IPS-18c (cell line): Measurements from ENCODE around the gene ACMSD.
A peak's percentile ranks its signal among the peaks of the same experiment; 100 is the strongest.

Experiments
- H3K4me3 ChIP-seq: 2 replicates; pipeline ENCODE4 v1.7.0; 2013; ENCODE audit warnings: low read depth, mild to moderate bottlenecking, low read length, moderate library complexity; ENCODE audit not compliant: insufficient read depth
- H3K9me3 ChIP-seq: one replicate; pipeline ENCODE4 v1.6.1; 2013; ENCODE audit warnings: mild to moderate bottlenecking, low read length, moderate library complexity; ENCODE audit not compliant: control insufficient read depth, insufficient read depth

Gene ACMSD

GRCh38 chr2:134919341-134920210 is 81.2 kb downstream of the ACMSD start:
- H3K9me3 ChIP-seq = no peaks in the 10 kb centered on the region
- H3K4me3 ChIP-seq = peak overlapping the region; percentile 87

- H3K9me3 ChIP-seq = no peaks in the 10 kb centered on the region
- no peak overlapping the region for H3K4me3 ChIP-seq
Measured at GRCh38 chr2:134924912-134925311, 86.5 kb downstream of the ACMSD start.

GRCh38 chr2:134926231-134926931 is 88.0 kb downstream of the ACMSD start:
- Histone ChIP-seq H3K9me3 (no peaks in the 10 kb centered on the region), H3K4me3 (no peak overlapping the region)

GRCh38 chr2:134927195-134927594 is 88.8 kb downstream of the ACMSD start:
- H3K9me3 ChIP-seq = no peaks in the 10 kb centered on the region
- H3K4me3 ChIP-seq = no peak overlapping the region

DNA sequence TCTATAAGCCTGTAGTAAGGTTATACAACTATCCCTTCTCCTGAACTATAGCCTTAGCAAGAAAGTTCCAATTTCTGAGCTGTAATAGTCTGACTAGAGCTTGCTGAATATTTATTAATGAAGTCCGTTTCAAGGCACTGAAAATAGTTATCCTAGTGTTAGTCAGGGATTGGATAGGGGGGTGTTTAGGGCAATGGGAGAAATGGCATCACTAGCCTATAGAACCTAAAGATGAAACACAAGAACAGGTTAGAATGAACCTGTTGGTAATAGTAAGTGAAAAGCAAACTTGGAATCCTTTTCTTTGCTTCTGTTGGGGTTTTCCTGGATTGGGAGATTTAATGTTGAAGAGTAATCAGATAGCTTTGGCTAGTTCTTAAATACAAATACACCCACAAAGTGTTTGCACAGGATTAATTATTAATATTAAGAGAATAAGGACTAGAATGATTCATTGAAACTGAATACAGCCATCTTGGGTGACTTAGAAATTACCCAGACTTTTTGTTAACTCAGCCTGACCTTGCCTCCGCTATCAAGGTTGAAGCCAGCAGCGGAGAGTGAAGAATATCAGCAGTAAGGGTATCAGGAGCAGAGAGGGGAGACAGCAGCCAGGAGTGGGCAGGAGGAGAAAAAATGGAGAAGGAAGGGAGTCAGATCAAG is 94.6 kb downstream of the ACMSD start:
- H3K9me3 ChIP-seq = no peaks in the 10 kb centered on the region
- H3K4me3 ChIP-seq = no peak overlapping the region

DNA sequence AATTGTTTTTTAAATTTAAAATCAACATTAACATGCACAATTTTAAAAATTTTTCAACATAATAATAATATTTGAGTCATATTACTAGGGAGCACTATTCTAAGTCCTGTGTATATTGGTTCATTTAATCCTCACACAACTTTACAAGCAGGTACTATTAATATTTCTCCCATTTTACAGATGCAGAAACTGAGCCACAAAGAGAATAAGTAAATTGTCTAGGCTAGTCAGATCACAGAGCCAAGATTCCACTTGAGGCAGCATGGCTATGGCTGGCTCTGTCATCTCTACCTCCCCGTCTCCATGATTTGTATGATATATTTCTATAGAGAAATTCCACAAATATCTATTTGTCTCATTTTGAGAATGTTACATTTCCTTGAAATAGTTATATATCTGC is 95.3 kb downstream of the ACMSD start:
- H3K4me3 ChIP-seq = no peak overlapping the region
- no peaks in the 10 kb centered on the region for H3K9me3 ChIP-seq

- Histone ChIP-seq H3K9me3 (no peaks in the 10 kb centered on the region), H3K4me3 (no peak overlapping the region)
Measured at GRCh38 chr2:134934150-134934549, 95.7 kb downstream of the ACMSD start.

- no peaks in the 10 kb centered on the region for H3K9me3 ChIP-seq
- no peak overlapping the region for H3K4me3 ChIP-seq
Measured at GRCh38 chr2:134934641-134935040, 96.2 kb downstream of the ACMSD start.

DNA sequence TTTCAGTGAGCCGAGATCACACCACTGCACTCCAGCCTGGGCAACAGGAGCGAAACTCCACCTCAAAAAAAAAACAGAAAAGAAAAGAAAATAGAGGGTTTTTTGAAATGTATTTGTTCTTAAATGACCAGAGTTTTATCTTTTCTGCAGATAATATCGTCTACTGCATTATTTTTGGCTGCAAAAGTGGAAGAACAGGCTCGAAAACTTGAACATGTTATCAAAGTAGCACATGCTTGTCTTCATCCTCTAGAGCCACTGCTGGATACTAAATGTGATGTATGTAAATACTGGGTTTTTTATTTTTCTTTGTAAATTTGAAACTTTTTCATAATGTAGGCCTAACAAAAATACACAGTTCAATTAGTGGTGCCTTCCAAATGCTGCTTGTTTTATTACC is 98.3 kb downstream of the ACMSD start:
- Histone ChIP-seq H3K9me3 (no peaks in the 10 kb centered on the region), H3K4me3 (no peak overlapping the region)

DNA sequence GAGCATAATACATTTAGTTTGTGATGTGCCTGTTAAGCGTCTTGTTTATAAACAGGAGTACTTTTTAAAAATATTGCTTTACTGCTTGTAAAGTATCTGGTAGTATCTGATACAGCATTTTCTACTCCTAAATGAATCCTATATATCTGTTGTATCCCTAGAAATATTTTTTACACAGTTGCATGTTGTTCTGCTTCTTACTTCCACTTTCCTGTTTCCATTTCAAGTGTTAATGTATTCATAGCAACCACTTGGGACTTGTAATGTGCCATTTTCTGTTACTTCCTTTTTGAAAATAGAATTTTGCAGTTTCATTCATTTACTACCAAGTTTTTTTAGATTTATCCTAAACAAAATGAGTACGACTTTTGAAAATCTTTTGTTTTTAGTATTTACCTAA is 105.1 kb downstream of the ACMSD start:
- H3K4me3 ChIP-seq = no peak overlapping the region

DNA sequence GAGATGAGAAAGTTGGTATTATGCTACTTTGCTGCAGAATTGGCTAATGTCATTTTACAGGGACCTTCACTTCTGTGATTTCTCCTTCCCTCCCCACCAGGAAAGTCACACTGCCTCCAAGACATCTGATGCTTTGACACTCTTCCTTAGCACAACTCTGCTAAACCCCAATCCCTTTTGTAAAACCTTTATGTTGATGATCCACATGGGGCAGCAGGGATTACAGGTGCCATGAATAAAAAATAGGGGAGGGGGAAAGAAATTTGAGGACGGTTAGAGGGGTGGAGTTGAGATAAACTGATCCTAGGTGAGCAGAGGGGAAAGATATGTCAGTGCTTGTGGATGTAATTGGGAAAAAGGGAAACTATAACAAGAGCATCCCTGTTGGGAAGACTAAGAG is 106.6 kb downstream of the ACMSD start:
- H3K9me3 ChIP-seq = no peaks in the 10 kb centered on the region
- no peak overlapping the region for H3K4me3 ChIP-seq

More for the DNA sequence above, 105.1 kb downstream of the ACMSD start:
- no peaks in the 10 kb centered on the region for H3K9me3 ChIP-seq

DNA sequence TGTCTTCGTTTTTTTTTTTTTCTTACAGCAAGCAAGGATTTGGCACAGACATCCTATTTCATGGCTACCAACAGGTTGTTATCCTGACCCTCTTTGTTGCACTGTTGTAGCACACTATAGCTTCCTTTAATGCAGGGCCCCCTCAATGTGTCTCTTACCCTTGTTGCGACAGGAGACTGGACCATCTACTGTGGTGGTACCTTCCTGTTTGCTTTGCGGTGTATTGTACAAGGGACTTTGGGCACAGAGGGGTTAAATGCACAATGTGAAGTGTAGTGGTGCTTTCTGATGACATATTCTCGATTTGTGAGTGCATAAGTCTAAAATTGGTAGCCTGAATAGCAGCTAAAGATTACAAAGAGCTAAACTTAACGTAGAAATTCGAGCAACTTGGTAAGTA is 107.7 kb downstream of the ACMSD start:
- Histone ChIP-seq H3K9me3 (no peaks in the 10 kb centered on the region), H3K4me3 (no peak overlapping the region)

DNA sequence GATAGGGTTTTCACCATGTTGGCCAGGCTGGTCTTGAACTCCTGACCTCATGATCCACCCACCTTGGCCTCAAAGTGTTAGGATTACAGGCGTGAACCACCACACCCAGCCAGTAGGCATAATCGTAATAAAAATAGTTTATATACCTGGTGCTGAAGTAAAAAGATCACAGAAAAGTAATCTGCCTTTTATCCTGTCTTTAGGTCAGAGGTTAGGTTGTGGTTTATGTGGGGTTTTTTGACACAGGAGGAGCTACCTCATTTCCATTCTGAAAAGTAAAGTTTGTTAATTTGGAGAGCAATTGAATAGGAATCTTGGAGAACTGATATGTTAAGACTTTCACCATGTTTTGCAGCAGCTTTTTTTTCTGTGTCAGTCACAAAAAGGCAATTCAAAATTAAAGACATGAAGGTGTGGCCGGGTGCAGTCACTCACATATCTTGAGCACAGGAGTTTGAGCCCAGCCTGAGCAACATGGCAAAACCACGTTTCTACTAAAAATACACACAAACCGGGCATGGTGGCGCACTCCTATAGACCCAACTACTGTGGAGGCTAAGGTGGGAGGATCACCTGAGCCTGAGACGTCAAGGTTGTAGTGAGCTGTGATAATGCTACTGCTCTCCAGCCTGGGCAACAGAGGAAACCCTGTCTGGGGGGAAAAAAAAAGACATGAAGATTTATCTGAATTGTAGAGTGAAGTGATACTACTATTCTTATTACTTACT is 111.7 kb downstream of the ACMSD start:
- H3K4me3 ChIP-seq = no peak overlapping the region
- no peaks in the 10 kb centered on the region for H3K9me3 ChIP-seq

DNA sequence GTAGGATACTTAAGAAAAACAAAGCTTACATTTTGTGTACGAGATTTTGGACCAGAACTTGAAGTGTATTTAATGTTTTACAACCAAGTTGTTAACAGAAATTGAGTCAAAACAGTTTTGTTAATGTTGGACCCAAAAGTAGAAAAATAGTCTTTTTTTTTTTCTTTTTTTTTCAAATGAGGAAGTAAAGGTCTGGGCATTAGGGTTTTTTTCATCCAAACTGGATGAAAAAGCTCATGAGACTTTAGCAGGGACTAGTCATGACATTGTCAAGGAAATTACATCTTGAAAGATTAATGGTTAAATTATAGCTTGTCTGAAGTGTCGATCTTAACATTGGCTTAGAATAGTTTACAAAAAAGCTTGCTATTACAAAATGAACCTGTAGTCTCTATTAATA is 112.5 kb downstream of the ACMSD start:
- no peaks in the 10 kb centered on the region for H3K9me3 ChIP-seq
- no peak overlapping the region for H3K4me3 ChIP-seq
